Omental fat pad (tissue), 4 donors: ENCODE data around the gene PPP3CA. TPM values are rescaled to one million over a fixed set of nuclear protein-coding genes. Genes with fewer than 3 reads are reported as not detected.

Experiments used
- ATAC-seq: fragments of 150-250 bp; one replicate; pipeline ENCODE4 v1.9.1; 2016; ENCODE audit warnings: mild to moderate bottlenecking, moderate library complexity; ENCODE audit not compliant: low FRiP score
- DNase-seq: peaks from one replicate; pipeline ENCODE4 v3.0.0-alpha.2; 2019; ENCODE audit warnings: low spot score
- CTCF ChIP-seq, 3 donors: fragments of 450-650 bp; IDR thresholded peaks; one replicate each; pipeline ENCODE4 v1.5.1; 2016 to 2017; ENCODE audit warnings: antibody characterized with exemption in 3 of 3, mild to moderate bottlenecking in 3 of 3, moderate library complexity in 2 of 3
- total RNA-seq, 4 donors: library from RNA; depleted of rRNA; stranded (reverse); fragments of >200 nt; gene quantifications; one replicate each; pipeline ENCODE4 v1.1.0, GENCODE V29; 2016

The PPP3CA gene
- total RNA-seq, 4 donors from 2014 or later, result 29.8 to 56.6 (median 35.3) TPM

- DNase-seq (no peak), ATAC-seq (no peak)
- no peak for TF ChIP-seq CTCF (IDR thresholded peaks at IDR 0.05)
Measured at GRCh38 chr4:101274888-101275752, 72.2 kb downstream of the PPP3CA start.

GRCh38 chr4:101271516-101271915 is 75.8 kb downstream of the PPP3CA start:
- no peak for DNase-seq
- no peak for TF ChIP-seq CTCF (IDR thresholded peaks at IDR 0.05)
- ATAC-seq, result no peak

GRCh38 chr4:101269682-101270081 is 77.6 kb downstream of the PPP3CA start:
- TF ChIP-seq CTCF (IDR thresholded peaks at IDR 0.05), result no peak
- DNase-seq, result no peak
- no peak for ATAC-seq

- DNase-seq, result no peak
- TF ChIP-seq CTCF (IDR thresholded peaks at IDR 0.05), result no peak
- ATAC-seq, result no peak
Measured at GRCh38 chr4:101265816-101266172, 81.5 kb downstream of the PPP3CA start.

GRCh38 chr4:101264993-101265815 is 82.1 kb downstream of the PPP3CA start:
- TF ChIP-seq CTCF (IDR thresholded peaks at IDR 0.05), result no peak
- DNase-seq (no peak), ATAC-seq (no peak)

GRCh38 chr4:101264512-101264911 is 82.8 kb downstream of the PPP3CA start:
- ATAC-seq (no peak), DNase-seq (no peak)
- TF ChIP-seq CTCF (IDR thresholded peaks at IDR 0.05), result no peak
